Measurements from ENCODE around the gene CPTP. TPM values are rescaled to one million over a fixed set of nuclear protein-coding genes. Genes with fewer than 3 reads are reported as not detected.

Gene CPTP
- total and polyA plus RNA-seq, 2 of the 13 experiments (the other 11 are each of a cell fraction or from before 2014, with no cell fraction given): 5.5 to 9.3 TPM

GRCh38 chr1:1359664-1360468 is 35.3 kb downstream of the CPTP start (continued):
- TF ChIP-seq ZBTB2 (CRISPR knock-in tag; IDR thresholded peaks at IDR 0.05; ENCODE audit: low read depth) (no peak), ZNF264 (CRISPR knock-in tag; IDR thresholded peaks at IDR 0.05) (no peak), ZNF577 (CRISPR knock-in tag; IDR thresholded peaks at IDR 0.05; ENCODE audit: borderline replicate concordance, low read depth) (no peak), PCBP2 (optimal IDR thresholded peaks at IDR 0.05; ENCODE audit: low read depth, low read length, poor library complexity, severe bottlenecking) (no peak), TBP (CRISPR knock-in tag; IDR thresholded peaks at IDR 0.05) (no peak), PHF5A (CRISPR knock-in tag; IDR thresholded peaks at IDR 0.05; ENCODE audit: low read depth, unreplicated experiment) (peak; percentile 37), SNRNP70 (IDR thresholded peaks at IDR 0.05; ENCODE audit: low read depth, low read length) (no peak), ZNF234 (CRISPR knock-in tag; conservative IDR thresholded peaks at IDR 0.05) (no peak), ETV5 (CRISPR knock-in tag; IDR thresholded peaks at IDR 0.05; ENCODE audit: borderline replicate concordance) (peak; percentile 11; the same call in 1 of the 2 replicates), KLF12 (CRISPR knock-in tag; IDR thresholded peaks at IDR 0.05; ENCODE audit: borderline replicate concordance) (0 out of 2 replicates have a peak, but pooled peaks have one; percentile 31), TEAD3 (CRISPR knock-in tag; optimal IDR thresholded peaks at IDR 0.05; ENCODE audit: borderline replicate concordance) (no peak), ZBTB34 (CRISPR knock-in tag; IDR thresholded peaks at IDR 0.05) (no peak), HDAC6 (IDR thresholded peaks at IDR 0.05; ENCODE audit: low read depth, low read length) (no peak), ZXDC (CRISPR knock-in tag; IDR thresholded peaks at IDR 0.05) (no peak), ZNF776 (CRISPR knock-in tag; IDR thresholded peaks at IDR 0.05) (no peak), ISX (CRISPR knock-in tag; conservative IDR thresholded peaks at IDR 0.05) (no peak), ZNF431 (CRISPR knock-in tag; IDR thresholded peaks at IDR 0.05; ENCODE audit: borderline replicate concordance, low read depth) (no peak)
- TF ChIP-seq, protein P1, sequence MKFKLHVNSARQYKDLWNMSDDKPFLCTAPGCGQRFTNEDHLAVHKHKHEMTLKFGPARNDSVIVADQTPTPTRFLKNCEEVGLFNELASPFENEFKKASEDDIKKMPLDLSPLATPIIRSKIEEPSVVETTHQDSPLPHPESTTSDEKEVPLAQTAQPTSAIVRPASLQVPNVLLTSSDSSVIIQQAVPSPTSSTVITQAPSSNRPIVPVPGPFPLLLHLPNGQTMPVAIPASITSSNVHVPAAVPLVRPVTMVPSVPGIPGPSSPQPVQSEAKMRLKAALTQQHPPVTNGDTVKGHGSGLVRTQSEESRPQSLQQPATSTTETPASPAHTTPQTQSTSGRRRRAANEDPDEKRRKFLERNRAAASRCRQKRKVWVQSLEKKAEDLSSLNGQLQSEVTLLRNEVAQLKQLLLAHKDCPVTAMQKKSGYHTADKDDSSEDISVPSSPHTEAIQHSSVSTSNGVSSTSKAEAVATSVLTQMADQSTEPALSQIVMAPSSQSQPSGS (CRISPR knock-in tag; IDR thresholded peaks at IDR 0.05): no peak
- TF ChIP-seq, protein P2, sequence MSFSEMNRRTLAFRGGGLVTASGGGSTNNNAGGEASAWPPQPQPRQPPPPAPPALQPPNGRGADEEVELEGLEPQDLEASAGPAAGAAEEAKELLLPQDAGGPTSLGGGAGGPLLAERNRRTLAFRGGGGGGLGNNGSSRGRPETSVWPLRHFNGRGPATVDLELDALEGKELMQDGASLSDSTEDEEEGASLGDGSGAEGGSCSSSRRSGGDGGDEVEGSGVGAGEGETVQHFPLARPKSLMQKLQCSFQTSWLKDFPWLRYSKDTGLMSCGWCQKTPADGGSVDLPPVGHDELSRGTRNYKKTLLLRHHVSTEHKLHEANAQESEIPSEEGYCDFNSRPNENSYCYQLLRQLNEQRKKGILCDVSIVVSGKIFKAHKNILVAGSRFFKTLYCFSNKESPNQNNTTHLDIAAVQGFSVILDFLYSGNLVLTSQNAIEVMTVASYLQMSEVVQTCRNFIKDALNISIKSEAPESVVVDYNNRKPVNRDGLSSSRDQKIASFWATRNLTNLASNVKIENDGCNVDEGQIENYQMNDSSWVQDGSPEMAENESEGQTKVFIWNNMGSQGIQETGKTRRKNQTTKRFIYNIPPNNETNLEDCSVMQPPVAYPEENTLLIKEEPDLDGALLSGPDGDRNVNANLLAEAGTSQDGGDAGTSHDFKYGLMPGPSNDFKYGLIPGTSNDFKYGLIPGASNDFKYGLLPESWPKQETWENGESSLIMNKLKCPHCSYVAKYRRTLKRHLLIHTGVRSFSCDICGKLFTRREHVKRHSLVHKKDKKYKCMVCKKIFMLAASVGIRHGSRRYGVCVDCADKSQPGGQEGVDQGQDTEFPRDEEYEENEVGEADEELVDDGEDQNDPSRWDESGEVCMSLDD (CRISPR knock-in tag; IDR thresholded peaks at IDR 0.05; ENCODE audit: borderline replicate concordance): peak; percentile 84
